ENCODE data around the gene TXNL1.
"Not testable (repeated sequence)": the region's sequence is repeated elsewhere in the genome, so short reads cannot be mapped to it uniquely, and the experiment has no call there.

TXNL1 gene

GRCh38 chr18:56638232-56639103, at the start of gene TXNL1:
TSS of gene TXNL1 (minus strand) at chr18:56638592. CDS start at chr18:56638440, 152 bp downstream.
- peak; percentile 99 for DNase-seq (ENCODE audit: low read depth)

GRCh38 chr18:56684277-56684676, 45.9 kb upstream of the TXNL1 start:
- no peak for DNase-seq (ENCODE audit: low read depth)

GRCh38 chr18:56678836-56679565, 40.6 kb upstream of the TXNL1 start:
- no peak for DNase-seq (ENCODE audit: low read depth)

- DNase-seq (ENCODE audit: low read depth) = no peak
Observed at GRCh38 chr18:56676639-56677038, 38.2 kb upstream of the TXNL1 start.

- no peak for DNase-seq (ENCODE audit: low read depth)
Observed at GRCh38 chr18:56672981-56673380, 34.6 kb upstream of the TXNL1 start.

GRCh38 chr18:56672391-56672790, 34.0 kb upstream of the TXNL1 start:
- no peak for DNase-seq (ENCODE audit: low read depth)

- DNase-seq (ENCODE audit: low read depth) = no peak
Observed at GRCh38 chr18:56662902-56663301, 24.5 kb upstream of the TXNL1 start.

GRCh38 chr18:56662502-56662901, 24.1 kb upstream of the TXNL1 start:
- no peak for DNase-seq (ENCODE audit: low read depth)

GRCh38 chr18:56662063-56662408, 23.6 kb upstream of the TXNL1 start:
- DNase-seq (ENCODE audit: low read depth) = no peak

GRCh38 chr18:56661360-56662062, 23.1 kb upstream of the TXNL1 start:
- DNase-seq (ENCODE audit: low read depth) = no peak

- DNase-seq (ENCODE audit: low read depth) = no peak
Observed at GRCh38 chr18:56660655-56661054, 22.3 kb upstream of the TXNL1 start.

GRCh38 chr18:56659111-56659510, 20.7 kb upstream of the TXNL1 start:
- DNase-seq (ENCODE audit: low read depth) = no peak

- no peak for DNase-seq (ENCODE audit: low read depth)
Observed at GRCh38 chr18:56658261-56658660, 19.9 kb upstream of the TXNL1 start.

- not testable (repeated sequence) for DNase-seq (ENCODE audit: low read depth)
Observed at GRCh38 chr18:56654280-56654679, 15.9 kb upstream of the TXNL1 start.

GRCh38 chr18:56652802-56653201, 14.4 kb upstream of the TXNL1 start:
- DNase-seq (ENCODE audit: low read depth) = no peak

- DNase-seq (ENCODE audit: low read depth) = no peak
Observed at GRCh38 chr18:56651771-56652092, 13.3 kb upstream of the TXNL1 start.

- peak; percentile 94 for DNase-seq (ENCODE audit: low read depth)
Observed at GRCh38 chr18:56650944-56651770, 12.8 kb upstream of the TXNL1 start, which contains the start of gene WDR7. TSS of gene WDR7 (plus strand) at chr18:56651359. CDS start at chr18:56672516, 21,157 bp downstream.

GRCh38 chr18:56649996-56650395, 11.6 kb upstream of the TXNL1 start:
- no peak for DNase-seq (ENCODE audit: low read depth)

GRCh38 chr18:56647951-56648893, 9.8 kb upstream of the TXNL1 start:
- no peak for DNase-seq (ENCODE audit: low read depth)

GRCh38 chr18:56647071-56647470, 8.7 kb upstream of the TXNL1 start:
- DNase-seq (ENCODE audit: low read depth) = no peak

All from activated gamma-delta T cell treated with anti-CD3 and anti-CD28 coated beads, Interleukin-2, amount 50 U/mL, for 16 hours (primary cell).